Hindlimb muscle (tissue), 1 donor: ENCODE measurements around the gene FIZ1. TPM values are rescaled to one million over a fixed set of nuclear protein-coding genes. Genes with fewer than 3 reads are reported as not detected.

Experiments
- DNase-seq: peaks from one replicate; pipeline ENCODE4 v3.0.0-alpha.2; 2013
- polyA plus RNA-seq: library from polyadenylated mRNA; unstranded; fragments of 120-200 nt; gene quantifications from one replicate; pipeline ENCODE4 v1.2.1, GENCODE V29; 2013; ENCODE audit not compliant: insufficient read length

Gene FIZ1
- polyA plus RNA-seq, 1 donor, result 11.3 TPM

DNA sequence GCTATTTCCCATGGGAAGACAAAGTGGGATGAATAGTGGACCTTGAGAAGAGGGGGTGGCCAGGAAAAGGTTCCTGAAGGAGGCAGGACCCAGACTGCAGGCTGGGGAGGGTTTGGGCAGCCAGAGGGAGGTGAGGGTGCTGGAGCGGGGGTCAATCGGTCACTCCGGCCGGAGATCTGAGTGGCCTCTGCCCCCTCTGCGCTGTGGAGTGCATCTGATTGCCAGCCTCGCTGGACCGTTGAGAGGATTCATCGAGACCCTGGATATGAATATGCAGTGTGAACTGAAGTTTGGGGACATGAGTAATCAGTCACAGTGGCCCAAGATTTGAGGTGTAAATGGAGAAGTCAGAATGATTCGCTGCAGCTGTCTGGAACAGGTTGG, 36.0 kb upstream of the FIZ1 start:
- DNase-seq, result no peak

DNA sequence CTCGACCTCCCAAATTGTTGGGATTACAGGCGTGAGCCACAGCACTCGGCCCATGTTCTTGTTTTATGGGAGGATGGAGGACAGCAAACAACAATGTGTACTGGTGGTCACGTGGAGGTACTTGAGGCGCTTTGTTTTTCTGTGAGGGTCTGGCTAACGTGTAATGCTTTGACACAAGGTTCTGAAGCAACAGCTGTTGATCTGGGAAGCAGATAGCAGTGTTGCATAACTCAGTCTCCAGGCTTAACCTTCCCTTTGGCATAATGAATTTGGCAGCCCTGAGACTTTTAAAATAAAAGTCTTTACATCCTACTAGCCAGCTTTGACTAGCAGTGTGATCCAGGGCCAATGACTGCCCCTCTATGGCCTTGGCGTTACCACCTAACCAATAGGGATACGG, 34.5 kb upstream of the FIZ1 start:
- DNase-seq, result no peak

DNA sequence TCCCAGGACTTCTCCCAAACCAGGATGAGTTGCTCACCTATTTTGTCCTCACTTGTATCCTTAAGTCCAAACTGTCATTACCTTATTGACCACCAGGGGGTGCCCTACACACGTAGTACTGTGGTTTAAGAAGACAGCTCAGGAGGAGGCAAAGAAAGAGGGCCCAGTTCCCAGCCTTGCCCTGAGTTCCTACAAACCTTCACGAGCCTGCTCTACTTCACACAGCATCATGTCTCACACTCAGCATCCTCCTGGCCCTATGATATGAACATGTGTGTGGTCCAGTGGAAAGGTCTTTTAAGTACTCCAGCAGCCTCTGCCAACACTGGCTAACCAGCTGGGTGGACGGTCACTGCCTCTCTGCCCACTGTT, 33.1 kb upstream of the FIZ1 start:
- peak; percentile 90 for DNase-seq

DNA sequence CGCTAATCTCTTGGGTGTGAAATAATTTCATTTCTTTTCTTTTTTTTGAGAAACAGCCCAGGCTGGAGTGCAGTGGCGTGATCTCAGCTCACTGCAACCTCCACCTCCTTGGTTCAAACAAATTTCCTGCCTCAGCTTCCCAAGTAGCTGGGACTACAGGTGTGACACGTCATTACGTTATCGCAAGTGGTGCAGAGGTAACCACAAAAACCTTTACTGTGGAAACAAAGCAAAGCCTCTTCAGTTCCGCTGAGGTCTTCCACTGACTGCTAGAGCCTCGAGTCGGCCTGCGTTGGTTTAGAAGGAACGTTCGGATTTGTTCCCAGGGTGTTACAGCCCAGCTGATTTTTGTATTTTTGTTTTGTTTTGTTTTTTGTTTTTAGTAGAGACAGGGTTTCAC, 27.0 kb upstream of the FIZ1 start:
- no peak for DNase-seq

DNA sequence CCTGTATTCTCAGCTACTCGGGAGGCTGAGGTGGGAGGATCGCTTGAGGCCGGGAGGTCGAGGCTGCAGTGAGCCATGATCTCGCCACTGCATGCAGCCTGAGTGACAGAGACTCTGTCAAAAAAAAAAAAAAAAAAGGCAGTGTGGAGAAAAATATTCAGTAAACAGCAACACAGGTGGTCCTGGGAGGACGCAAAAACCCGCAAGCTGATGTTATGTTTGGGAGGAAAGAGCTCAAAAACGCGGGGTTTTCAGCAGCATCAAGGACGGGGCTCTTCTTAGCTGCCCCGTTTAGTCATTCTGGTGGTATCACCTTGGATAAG, 25.6 kb upstream of the FIZ1 start:
- no peak for DNase-seq

DNA sequence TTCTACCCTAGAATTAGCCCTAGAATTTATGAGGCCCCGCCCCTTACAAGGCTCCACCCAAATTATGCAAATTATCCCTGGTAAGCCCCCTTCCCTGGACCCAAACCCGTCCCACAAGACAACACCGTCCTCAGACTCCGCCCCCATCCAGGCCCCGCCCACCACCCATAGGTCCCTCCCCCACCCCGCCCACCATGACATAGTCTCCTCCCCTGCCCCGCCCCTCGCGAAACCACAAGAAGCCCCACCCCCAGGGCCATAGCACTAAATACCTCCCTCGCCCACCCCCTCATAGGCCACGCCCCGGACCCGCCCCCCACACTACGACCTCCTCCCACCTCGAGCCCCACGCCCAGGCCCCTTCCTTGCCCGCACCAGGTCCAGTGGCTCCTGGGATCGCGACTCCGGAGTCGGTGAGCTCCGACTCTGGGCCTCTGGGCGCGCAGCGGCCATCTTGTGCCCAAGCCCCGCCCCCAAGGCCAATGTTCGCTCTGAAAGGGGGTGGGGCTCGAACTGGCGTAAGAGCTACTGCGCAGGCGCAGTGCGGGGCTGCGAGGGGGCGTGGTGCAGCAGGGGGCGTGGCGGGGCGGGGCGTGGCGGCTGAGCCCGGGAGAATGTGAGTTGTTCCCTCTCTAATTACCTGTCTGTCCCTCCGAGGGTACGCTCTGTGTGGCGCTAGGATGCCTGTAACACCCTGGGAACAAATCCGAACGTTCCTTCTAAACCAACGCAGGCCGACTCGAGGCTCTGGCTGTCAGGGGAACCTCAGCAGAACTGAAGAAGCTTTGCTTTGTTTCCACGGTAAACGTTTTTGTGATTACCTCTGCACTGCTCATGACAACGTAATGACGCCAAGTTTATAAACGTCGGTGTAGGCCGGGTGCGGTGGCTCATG, 25.0 kb upstream of the FIZ1 start, which contains the start of gene ZNF784:
TSS of gene ZNF784 (minus strand) at position 458 of the 895 bp plus-strand sequence. CDS start at position 453, 5 bp downstream.
- DNase-seq, result peak; percentile 95

DNA sequence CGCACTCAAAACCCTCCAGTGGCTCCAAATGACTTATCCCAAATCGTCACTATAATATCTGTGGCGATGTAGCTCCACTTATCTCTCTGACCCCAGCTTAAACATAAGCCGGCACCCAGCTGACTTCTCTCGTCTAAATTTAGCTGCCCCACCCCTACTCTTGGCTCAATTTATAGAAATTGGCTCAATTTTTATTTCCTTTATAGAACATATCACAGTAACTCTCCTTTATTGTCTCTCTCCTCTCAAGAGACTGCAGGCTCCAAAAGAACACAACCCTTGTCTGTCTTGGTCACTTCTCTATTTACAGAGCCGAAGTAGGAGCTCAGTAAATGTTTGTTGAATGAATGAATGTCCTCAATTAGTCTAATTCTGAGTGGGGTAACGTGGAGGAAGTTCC, 24.2 kb upstream of the FIZ1 start:
- no peak for DNase-seq

DNA sequence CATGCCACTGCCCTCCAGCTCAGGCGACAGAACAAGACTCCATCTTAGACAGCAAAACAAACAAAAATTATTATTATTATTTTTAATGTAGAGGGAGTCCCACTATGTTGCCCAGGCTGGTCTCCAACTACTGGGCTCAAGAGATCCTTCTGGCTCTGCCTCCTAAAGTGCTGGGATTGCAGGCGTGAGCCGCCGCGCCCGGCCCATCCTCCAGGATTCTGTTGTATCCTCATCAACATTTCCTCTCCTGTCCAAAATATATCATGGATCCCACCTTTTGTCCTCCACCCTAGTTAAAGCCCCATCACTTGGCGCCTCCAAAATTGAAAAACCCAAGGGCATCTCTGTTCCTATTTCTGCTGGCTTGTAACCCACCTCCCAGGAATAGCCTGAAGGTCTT, 23.8 kb upstream of the FIZ1 start:
- DNase-seq, result no peak

DNA sequence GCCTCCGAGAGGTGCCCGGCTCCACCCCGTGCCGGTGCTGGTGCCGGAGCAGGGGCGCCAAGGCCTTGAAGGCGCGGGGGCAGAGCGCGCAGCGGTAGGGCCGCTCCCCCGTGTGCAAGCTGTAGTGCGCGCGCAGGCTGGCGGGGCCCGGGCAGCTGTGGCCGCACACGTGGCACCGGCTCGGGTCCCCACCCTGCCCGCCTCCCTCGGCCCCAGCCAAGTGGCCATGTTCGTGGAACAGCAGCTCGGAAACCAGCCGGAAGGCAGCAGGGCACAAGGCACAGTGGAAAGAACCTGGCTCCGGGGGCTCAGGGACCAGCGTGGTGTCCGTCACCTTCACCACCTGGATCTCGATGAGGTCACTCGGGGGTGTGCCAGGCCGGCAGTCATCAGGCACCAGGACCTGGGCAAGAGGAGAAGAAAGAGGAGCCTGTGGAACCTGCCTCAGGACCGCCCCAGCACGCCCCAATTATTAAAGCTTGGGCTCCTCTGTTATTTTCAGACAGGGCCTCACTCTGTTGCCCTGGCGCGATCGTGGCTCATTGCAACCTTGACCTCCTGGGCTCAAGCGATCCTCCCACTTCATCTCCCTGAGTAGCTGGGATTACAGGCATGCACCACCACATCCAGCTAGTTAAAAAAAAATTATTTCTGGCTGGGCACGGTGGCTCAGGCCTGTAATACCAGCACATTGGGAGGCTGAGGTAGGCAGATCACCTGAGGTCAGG, 23.1 kb upstream of the FIZ1 start:
- DNase-seq, result no peak

DNA sequence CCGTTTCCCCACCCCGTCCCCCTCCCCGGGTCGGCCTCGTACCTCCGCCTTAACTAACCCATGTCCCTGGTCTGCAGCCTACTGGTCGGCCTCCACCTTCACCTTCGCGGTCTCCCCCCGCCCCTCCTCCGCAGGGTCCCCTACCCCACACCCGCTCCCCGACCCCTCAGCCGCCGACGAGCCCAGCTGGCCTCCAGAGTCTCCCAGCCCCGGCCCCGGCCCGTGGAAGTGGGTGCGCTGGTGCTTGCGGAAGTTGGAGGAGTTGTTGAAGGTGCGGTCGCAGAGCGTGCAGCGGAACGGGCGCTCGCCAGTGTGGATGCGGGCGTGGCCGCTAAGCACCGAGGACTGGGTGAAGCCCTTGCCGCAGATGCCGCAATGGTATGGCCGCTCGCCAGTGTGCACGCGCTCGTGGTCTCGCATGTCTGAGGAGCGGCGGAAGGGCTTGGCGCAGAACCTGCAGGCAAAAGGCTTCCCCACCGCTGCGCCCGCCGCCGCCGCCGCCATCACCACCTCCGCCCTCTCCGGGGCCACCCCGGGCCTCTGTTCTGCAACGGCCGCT, 22.4 kb upstream of the FIZ1 start:
- DNase-seq, result no peak

DNA sequence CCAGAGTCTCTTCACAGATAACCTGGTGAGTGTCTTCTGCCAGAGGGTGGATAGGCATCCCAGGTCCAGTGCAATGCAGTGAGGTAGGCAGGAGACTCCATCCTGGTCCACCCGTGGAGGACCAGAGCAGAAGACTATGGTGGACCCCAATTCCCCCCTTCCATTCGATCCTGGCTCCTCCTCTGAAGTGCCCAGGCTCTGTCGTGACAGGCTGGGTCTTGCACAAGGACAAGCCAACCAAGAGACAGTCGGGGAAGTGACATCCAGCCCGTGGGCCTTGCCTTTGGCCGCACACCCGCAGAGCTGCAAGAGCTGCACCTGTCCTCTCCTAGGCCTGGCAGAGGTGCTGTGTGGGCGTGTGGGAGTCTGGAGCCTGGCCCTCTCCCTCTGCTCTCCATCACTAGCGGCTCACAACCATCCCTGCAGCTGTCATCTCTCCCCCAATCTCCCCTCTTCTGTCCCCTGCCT, 21.9 kb upstream of the FIZ1 start:
- no peak for DNase-seq

DNA sequence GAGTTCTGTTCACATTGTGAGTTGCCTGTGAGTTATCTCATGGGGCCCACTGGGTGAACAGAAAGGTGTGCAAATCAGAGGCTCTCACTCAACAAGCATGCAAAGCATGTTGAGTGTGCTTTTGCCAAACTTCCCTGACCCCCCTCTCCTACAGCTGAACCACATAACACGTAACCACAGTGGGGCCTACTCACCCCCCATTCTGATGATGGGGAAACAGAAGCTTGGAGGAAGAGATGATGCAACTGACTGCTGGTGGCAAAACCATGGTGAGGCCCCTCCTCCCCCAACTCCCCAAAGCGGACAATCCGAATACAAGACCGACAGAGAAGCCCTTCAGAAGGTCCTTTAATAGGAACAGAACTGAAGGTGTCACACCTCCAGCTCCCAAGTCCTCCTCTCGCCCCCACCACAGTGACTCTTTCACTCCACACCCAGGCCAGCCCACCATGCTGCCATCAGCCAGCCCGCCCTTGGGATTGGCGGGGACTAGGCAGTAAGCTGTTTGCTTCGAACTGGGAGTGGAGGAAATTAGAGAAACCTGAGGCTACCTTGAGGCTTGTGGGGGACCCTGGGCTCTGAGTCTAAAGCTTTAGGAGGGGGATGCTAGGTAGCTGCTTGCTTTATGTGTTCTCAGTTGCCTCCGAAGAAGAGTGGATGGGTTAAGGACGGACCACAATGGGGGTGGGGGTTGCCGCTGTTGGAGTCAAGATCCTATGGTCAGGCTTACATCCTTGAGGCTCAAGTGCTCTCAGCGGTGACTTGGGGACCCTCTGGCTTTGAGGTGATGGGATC, 21.3 kb upstream of the FIZ1 start:
- DNase-seq, result no peak

DNA sequence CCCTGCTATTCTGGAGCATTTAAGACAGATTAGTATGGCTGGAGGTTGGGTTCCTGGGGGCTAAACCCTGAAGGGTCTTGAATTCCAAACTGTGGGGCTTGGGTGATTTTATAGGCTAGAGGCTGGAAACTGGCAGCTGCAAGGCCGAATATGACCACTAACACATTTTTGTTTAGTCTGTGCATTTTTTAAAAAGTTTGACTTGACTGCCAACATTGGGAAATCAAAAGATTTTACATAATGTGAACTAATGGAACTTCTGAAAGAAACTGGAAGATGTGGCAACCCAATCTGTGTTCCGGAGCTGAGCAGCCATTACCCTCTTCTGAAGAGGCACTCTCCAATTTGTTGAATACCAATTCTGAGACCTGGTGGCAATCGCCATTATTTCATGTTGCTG, 20.0 kb upstream of the FIZ1 start:
- no peak for DNase-seq

DNA sequence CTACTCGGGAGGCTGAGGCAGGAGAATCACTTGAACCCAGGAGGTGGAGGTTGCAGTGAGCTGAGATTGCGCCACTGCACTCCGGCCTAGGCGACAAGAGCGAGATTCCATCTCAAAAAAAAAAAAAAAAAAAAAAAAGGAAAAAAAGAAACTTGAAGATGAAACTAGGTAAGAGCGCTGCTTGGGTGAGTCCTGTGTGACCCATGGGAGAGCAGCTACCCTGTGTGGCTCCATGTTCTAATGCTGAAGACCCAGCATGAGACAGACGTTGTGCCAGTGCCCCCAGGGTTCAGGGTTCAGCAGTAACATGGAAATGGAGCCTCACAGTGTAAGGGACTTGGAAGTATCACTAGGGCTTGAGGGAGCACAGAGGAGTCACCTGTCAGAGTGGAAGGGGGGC, 19.1 kb upstream of the FIZ1 start:
- DNase-seq, result no peak

DNA sequence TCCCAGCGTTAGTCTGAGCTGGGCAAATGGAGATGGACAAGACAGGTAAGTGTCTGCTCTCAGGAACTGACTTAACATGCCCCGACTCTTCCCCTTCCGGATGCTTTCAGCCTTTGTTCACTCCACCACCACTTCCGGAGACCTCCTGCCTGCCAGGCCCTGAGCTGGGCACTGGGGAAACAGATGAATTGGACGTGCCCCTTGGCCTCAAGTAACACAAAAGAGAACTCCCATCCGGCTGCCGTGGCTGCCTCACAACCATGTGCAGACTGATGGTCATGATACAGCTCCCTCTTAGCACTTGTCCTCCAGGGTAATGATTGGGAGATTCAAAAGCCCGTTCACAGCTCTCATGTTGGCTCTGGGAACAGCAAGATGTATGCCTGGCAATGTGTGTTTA, 18.1 kb upstream of the FIZ1 start:
- DNase-seq, result no peak

DNA sequence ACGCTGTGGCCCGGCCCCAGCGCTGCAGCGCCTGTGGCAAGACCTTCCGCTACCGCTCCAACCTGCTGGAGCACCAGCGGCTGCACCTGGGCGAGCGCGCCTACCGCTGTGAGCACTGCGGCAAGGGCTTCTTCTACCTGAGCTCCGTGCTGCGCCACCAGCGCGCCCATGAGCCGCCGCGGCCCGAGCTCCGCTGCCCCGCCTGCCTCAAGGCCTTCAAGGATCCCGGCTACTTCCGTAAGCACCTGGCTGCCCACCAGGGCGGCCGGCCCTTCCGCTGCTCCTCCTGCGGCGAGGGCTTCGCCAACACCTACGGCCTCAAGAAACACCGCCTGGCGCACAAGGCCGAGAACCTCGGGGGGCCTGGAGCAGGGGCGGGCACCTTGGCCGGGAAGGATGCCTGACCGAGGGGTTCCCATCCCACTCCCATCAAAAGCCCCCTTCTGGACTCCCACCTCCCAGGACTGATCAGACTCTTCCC, 17.1 kb upstream of the FIZ1 start:
- DNase-seq, result no peak

DNA sequence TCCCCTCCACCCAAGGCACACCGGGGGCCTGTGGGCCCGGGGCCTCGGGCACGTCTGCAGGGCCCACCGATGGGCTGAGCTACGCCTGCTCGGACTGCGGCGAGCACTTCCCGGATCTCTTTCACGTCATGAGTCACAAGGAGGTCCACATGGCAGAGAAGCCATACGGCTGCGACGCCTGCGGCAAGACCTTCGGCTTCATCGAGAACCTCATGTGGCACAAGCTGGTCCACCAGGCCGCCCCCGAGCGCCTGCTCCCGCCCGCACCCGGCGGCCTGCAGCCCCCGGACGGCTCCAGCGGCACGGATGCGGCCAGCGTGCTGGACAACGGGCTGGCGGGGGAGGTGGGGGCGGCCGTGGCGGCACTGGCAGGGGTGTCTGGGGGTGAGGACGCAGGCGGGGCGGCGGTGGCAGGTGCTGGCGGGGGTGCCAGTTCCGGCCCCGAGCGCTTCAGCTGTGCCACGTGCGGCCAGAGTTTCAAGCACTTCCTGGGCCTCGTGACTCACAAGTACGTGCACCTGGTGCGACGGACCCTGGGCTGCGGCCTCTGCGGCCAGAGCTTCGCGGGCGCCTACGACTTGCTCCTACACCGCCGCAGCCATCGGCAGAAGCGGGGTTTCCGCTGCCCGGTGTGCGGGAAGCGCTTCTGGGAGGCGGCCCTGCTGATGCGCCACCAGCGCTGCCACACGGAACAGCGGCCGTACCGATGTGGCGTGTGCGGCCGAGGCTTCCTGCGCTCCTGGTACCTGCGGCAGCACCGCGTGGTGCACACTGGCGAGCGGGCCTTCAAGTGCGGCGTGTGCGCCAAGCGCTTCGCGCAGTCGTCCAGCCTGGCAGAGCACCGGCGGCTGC, 16.5 kb upstream of the FIZ1 start:
- no peak for DNase-seq

DNA sequence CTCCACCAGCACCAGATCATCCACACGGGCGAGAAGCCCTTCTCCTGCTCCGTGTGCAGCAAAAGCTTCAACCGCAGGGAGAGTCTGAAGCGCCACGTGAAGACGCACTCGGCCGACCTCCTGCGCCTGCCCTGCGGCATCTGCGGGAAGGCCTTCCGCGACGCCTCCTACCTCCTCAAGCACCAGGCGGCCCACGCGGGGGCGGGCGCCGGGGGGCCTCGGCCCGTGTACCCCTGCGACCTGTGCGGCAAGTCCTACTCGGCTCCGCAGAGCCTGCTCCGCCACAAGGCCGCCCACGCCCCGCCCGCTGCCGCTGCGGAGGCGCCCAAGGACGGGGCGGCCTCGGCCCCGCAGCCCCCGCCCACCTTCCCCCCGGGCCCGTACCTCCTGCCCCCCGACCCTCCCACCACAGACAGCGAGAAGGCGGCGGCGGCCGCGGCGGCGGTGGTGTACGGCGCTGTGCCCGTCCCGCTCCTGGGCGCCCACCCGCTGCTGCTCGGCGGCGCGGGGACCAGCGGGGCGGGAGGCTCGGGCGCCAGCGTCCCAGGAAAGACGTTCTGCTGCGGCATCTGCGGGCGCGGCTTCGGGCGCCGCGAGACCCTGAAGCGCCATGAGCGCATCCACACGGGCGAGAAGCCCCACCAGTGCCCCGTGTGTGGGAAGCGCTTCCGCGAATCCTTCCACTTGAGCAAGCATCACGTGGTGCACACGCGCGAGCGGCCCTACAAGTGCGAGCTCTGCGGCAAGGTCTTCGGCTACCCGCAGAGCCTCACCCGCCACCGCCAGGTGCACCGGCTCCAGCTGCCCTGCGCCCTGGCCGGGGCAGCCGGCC, 15.6 kb upstream of the FIZ1 start:
- no peak for DNase-seq

DNA sequence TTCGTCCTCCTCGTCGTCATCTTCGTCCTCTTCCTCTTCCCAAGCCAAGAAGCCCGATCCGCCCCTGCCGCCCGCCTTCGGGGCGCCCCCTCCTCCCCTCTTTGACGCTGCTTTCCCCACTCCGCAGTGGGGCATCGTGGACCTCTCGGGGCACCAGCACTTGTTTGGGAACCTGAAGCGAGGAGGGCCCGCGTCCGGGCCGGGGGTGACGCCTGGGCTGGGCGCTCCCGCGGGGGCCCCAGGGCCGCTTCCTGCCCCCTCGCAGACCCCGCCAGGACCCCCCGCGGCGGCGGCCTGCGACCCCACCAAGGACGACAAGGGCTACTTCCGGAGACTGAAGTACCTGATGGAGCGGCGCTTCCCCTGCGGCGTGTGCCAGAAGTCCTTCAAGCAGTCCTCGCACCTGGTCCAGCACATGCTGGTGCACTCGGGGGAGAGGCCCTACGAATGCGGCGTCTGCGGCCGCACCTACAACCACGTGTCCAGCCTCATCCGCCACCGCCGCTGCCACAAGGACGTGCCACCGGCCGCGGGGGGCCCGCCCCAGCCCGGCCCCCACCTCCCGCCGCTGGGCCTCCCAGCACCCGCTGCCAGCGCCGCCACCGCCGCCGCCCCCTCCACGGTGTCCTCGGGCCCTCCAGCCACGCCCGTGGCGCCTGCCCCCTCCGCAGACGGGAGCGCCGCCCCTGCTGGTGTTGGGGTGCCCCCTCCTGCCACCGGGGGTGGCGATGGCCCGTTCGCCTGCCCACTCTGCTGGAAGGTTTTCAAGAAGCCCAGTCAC, 14.8 kb upstream of the FIZ1 start:
- no peak for DNase-seq

DNA sequence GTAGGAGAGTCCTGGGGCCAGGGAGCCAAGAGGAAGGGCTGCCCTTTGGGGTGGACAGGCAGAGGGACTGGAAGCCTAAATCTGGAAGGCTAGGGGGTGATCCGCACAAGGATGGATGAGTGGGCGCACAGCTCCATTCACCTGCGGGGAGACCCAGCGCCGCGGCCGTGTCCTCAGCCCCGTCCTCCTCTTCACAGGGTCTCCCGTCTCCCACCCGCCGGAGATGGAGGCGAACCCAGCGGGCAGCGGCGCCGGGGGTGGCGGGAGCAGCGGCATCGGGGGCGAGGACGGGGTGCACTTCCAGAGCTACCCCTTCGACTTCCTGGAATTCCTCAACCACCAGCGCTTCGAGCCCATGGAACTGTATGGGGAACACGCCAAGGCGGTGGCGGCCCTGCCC, 14.1 kb upstream of the FIZ1 start:
- DNase-seq, result no peak
